B cell (primary cell): ENCODE data around the gene KPNA4.

ENCODE experiments used
- EZH2 ChIP-seq: IDR thresholded peaks from 2 replicates; pipeline ENCODE4 v1.6.1; 2012; ENCODE audit warnings: borderline replicate concordance, low read depth, mild to moderate bottlenecking, moderate library complexity, low read length; ENCODE audit not compliant: insufficient read depth, poor library complexity, severe bottlenecking
- TF ChIP-seq, protein P1 (sequence below): fragments of 200-600 bp; IDR thresholded peaks from one replicate; pipeline ENCODE4 v1.8.0; 2022; ENCODE audit warnings: antibody characterized with exemption, mild to moderate bottlenecking

DNA sequence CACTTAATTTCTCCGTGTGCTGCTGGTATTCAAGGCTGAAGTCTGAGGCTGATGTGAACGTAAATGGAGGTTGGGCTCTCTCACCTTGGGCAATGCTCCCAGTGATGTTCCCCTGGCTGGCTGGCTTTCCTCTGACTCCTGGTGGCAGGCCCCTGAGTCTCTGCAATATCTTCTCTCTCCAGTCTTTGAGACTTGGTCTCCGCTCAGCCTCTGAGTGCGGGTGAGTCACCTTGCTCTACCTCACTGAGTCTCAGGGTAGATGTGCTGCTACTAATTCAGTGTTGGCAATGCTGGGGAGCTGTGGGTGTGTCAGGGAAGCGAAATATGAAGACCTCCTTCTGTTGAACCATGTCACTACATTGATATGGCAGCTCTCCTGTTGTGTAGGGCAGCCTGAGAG is 84.4 kb downstream of the KPNA4 start:
- TF ChIP-seq, protein P1, sequence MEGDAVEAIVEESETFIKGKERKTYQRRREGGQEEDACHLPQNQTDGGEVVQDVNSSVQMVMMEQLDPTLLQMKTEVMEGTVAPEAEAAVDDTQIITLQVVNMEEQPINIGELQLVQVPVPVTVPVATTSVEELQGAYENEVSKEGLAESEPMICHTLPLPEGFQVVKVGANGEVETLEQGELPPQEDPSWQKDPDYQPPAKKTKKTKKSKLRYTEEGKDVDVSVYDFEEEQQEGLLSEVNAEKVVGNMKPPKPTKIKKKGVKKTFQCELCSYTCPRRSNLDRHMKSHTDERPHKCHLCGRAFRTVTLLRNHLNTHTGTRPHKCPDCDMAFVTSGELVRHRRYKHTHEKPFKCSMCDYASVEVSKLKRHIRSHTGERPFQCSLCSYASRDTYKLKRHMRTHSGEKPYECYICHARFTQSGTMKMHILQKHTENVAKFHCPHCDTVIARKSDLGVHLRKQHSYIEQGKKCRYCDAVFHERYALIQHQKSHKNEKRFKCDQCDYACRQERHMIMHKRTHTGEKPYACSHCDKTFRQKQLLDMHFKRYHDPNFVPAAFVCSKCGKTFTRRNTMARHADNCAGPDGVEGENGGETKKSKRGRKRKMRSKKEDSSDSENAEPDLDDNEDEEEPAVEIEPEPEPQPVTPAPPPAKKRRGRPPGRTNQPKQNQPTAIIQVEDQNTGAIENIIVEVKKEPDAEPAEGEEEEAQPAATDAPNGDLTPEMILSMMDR: no peak
- TF ChIP-seq EZH2: no peak
